GM21381 (cell line): ENCODE measurements around the gene SH3TC1.

Experiments
- ATAC-seq: cut with Tn5 transposase; IDR thresholded peaks from one replicate; pipeline ENCODE4 v1.9.1; 2021; ENCODE audit warnings: mild to moderate bottlenecking, moderate library complexity; ENCODE audit not compliant: unreplicated experiment

SH3TC1 gene

GRCh38 chr4:8227771-8228318 is 28.8 kb downstream of the SH3TC1 start:
- no peak for ATAC-seq

GRCh38 chr4:8228319-8229250 is 29.5 kb downstream of the SH3TC1 start:
- peak; percentile 76 for ATAC-seq

- ATAC-seq = no peak
Measured at GRCh38 chr4:8229331-8229975, 30.4 kb downstream of the SH3TC1 start.

GRCh38 chr4:8230033-8230432 is 30.9 kb downstream of the SH3TC1 start:
- ATAC-seq = no peak

GRCh38 chr4:8230891-8231290 is 31.8 kb downstream of the SH3TC1 start:
- ATAC-seq = no peak

- no peak for ATAC-seq
Measured at GRCh38 chr4:8231551-8232049, 32.5 kb downstream of the SH3TC1 start.

- no peak for ATAC-seq
Measured at GRCh38 chr4:8232748-8233147, 33.7 kb downstream of the SH3TC1 start.

- no peak for ATAC-seq
Measured at GRCh38 chr4:8233672-8234484, 34.8 kb downstream of the SH3TC1 start.

GRCh38 chr4:8234715-8235114 is 35.6 kb downstream of the SH3TC1 start:
- ATAC-seq = no peak

GRCh38 chr4:8235224-8235623 is 36.1 kb downstream of the SH3TC1 start:
- no peak for ATAC-seq

- no peak for ATAC-seq
Measured at GRCh38 chr4:8235686-8236085, 36.6 kb downstream of the SH3TC1 start.

- ATAC-seq = no peak
Measured at GRCh38 chr4:8236106-8236919, 37.2 kb downstream of the SH3TC1 start.

- ATAC-seq = no peak
Measured at GRCh38 chr4:8236920-8237195, 37.8 kb downstream of the SH3TC1 start.

GRCh38 chr4:8237256-8237989 is 38.3 kb downstream of the SH3TC1 start:
- no peak for ATAC-seq

- no peak for ATAC-seq
Measured at GRCh38 chr4:8238036-8238511, 39.0 kb downstream of the SH3TC1 start.

GRCh38 chr4:8238515-8239053 is 39.5 kb downstream of the SH3TC1 start:
- no peak for ATAC-seq

GRCh38 chr4:8239226-8239625 is 40.1 kb downstream of the SH3TC1 start:
- ATAC-seq = no peak

- no peak for ATAC-seq
Measured at GRCh38 chr4:8239661-8240060, 40.6 kb downstream of the SH3TC1 start.
